SIG-M5 treated with dmso at 0.1 percent for 504 hours (cell line): Measurements from ENCODE around the gene TTC23L.
"Not testable (repeated sequence)": the region's sequence is repeated elsewhere in the genome, so short reads cannot be mapped to it uniquely, and the experiment has no call there.

Experiments used
- DNase-seq: peaks from one replicate; lab custom pipeline; 2025; ENCODE audit not compliant: unreplicated experiment; lab: John Stamatoyannopoulos, UW

Gene TTC23L

GRCh38 chr5:34916518-34916917 is 77.6 kb downstream of the TTC23L start:
- DNase-seq: peak; percentile 29

GRCh38 chr5:34918025-34918424 is 79.1 kb downstream of the TTC23L start:
- DNase-seq: peak; percentile 13

GRCh38 chr5:34919077-34919476 is 80.1 kb downstream of the TTC23L start:
- no peak for DNase-seq

- not testable (repeated sequence) for DNase-seq
Observed at GRCh38 chr5:34923256-34923655, 84.3 kb downstream of the TTC23L start.

- DNase-seq: peak; percentile 81
Observed at GRCh38 chr5:34923694-34924461, 84.9 kb downstream of the TTC23L start.

- DNase-seq: no peak
Observed at GRCh38 chr5:34924462-34924765, 85.5 kb downstream of the TTC23L start.

- no peak for DNase-seq
Observed at GRCh38 chr5:34926318-34926888, 87.4 kb downstream of the TTC23L start.

GRCh38 chr5:34927785-34928184 is 88.8 kb downstream of the TTC23L start:
- no peak for DNase-seq

- DNase-seq: peak; percentile 60
Observed at GRCh38 chr5:34928267-34928666, 89.3 kb downstream of the TTC23L start.

- DNase-seq: peak; percentile 97
Observed at GRCh38 chr5:34929134-34929719, 90.3 kb downstream of the TTC23L start, which contains the start of gene DNAJC21. DNAJC21 (plus strand) TSS chr5:34929559; CDS start chr5:34929820, 261 bp downstream.

GRCh38 chr5:34929720-34930461 is 90.9 kb downstream of the TTC23L start:
- DNase-seq: peak; percentile 83

- no peak for DNase-seq
Observed at GRCh38 chr5:34930462-34930844, 91.5 kb downstream of the TTC23L start.

GRCh38 chr5:34930870-34931269 is 91.9 kb downstream of the TTC23L start:
- no peak for DNase-seq

GRCh38 chr5:34932947-34933346 is 94.0 kb downstream of the TTC23L start:
- DNase-seq: no peak

- no peak for DNase-seq
Observed at GRCh38 chr5:34941936-34942335, 103.0 kb downstream of the TTC23L start.

- no peak for DNase-seq
Observed at GRCh38 chr5:34944044-34944443, 105.1 kb downstream of the TTC23L start.

- DNase-seq: no peak
Observed at GRCh38 chr5:34944460-34945047, 105.6 kb downstream of the TTC23L start.
